ENCODE measurements around the gene EMC6. TPM values are rescaled to one million over a fixed set of nuclear protein-coding genes. Genes with fewer than 3 reads are reported as not detected.

EMC6 gene
- total RNA-seq, 2 donors from 2014 or later = 12.7 to 31.8 TPM

DNA sequence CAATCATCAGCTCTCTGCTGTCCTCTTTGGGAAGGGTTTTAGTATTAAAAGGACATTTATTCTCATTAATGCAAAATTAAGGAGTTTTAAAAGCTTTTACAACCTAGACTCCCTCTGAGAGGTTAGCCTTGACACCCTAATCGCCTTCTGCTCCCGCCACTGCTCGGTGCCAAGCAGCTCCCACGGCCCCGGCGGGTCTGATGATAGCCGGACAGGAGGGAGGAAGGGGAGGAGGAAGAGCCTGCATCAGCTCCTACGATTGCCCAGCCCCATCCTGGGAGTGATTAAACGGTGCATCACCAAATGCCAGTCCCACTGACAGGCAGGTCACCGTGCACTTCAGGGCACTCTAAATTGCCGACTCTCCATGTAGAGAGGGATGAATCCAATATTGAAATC is 40.8 kb upstream of the EMC6 start:
- peaks cover 7 to 9% of the 10 kb centered on the region in 2 donors for H3K36me3 ChIP-seq
- 84% methylated on average over 11 of the region's 11 CpGs for WGBS

DNA sequence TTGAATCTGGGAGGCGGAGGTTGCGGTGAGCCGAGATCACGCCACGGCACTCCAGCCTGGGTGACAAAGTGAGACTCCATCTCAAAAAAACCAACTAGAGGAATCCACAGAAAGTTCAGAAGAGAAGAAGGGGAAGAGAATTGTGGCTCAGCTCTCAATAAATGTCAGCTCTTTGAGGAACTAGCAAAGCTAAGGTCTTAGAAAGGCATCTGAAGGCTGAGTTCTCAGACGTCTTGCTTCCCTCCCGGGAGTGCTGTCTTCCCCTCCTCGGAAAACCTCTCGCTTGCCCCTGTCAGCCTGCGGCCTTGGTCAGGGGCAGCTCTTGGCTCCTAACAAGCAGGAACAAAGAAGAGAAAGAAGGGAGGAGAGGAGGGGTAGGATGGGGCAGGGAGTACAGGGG is 37.8 kb upstream of the EMC6 start:
- no peak for DNase-seq (ENCODE audit: low spot score)
- no peaks in the 10 kb centered on the region for H3K36me3 ChIP-seq
- intact Hi-C loops (cut with DNase I) = no loop called here
- H3K27ac ChIP-seq = no peak overlapping the region
- no peaks in the 10 kb centered on the region for H3K4me1 ChIP-seq (replicated peaks)
- no peak overlapping the region for H3K4me3 ChIP-seq
- 89% methylated on average over 10 of the region's 10 CpGs for WGBS
- H3K27me3 ChIP-seq (replicated peaks; ENCODE audit: insufficient read depth) = no peaks in the 10 kb centered on the region
- TF ChIP-seq POLR2A (IDR thresholded peaks at IDR 0.05) = no peak
- no peak for TF ChIP-seq POLR2AphosphoS5 (IDR thresholded peaks at IDR 0.05)
- TF ChIP-seq CTCF (IDR thresholded peaks at IDR 0.05) = no peak
- no peaks in the 10 kb centered on the region for H3K9me3 ChIP-seq

More for the DNA sequence above, 40.8 kb upstream of the EMC6 start:
- intact Hi-C loops (cut with DNase I) = no loop called here
- no peaks in the 10 kb centered on the region for H3K4me1 ChIP-seq (replicated peaks)
- H3K27me3 ChIP-seq (replicated peaks; ENCODE audit: insufficient read depth) = no peaks in the 10 kb centered on the region
- no peaks in the 10 kb centered on the region for H3K9me3 ChIP-seq
- DNase-seq (ENCODE audit: low spot score) = no peak
- TF ChIP-seq CTCF (IDR thresholded peaks at IDR 0.05) (no peak), POLR2A (IDR thresholded peaks at IDR 0.05) (no peak), POLR2AphosphoS5 (IDR thresholded peaks at IDR 0.05) (no peak)
- H3K4me3 ChIP-seq = no peak overlapping the region
- H3K27ac ChIP-seq = no peak overlapping the region

DNA sequence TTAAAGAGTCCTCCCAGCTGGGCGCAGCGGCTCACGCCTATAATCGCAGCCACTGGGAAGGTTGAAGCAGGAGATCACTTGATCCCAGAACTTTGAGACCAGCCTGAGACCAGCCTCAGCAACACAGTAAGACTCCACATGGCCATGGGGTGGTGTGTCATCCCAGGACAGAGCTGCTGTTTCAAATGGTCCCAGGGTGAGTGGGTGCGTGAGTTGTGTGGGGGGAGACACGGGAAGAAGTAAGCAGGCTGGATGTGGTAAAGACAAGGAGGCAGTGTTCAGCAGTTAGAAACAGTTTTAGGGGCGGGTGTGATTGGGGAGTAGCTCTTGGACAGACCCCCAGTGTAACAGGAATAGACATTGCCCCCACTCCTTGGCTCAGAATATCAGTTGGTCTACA is 36.3 kb upstream of the EMC6 start:
- intact Hi-C loops (cut with DNase I) = no loop called here
- Histone ChIP-seq H3K4me1 (replicated peaks) (no peaks in the 10 kb centered on the region), H3K36me3 (no peaks in the 10 kb centered on the region), H3K9me3 (no peaks in the 10 kb centered on the region), H3K27ac (no peak overlapping the region), H3K4me3 (no peak overlapping the region), H3K27me3 (replicated peaks; ENCODE audit: insufficient read depth) (no peaks in the 10 kb centered on the region)
- TF ChIP-seq CTCF (IDR thresholded peaks at IDR 0.05) (no peak), POLR2AphosphoS5 (IDR thresholded peaks at IDR 0.05) (no peak), POLR2A (IDR thresholded peaks at IDR 0.05) (no peak)
- WGBS = 96% methylated on average over 7 of the region's 7 CpGs
- DNase-seq (ENCODE audit: low spot score) = no peak

DNA sequence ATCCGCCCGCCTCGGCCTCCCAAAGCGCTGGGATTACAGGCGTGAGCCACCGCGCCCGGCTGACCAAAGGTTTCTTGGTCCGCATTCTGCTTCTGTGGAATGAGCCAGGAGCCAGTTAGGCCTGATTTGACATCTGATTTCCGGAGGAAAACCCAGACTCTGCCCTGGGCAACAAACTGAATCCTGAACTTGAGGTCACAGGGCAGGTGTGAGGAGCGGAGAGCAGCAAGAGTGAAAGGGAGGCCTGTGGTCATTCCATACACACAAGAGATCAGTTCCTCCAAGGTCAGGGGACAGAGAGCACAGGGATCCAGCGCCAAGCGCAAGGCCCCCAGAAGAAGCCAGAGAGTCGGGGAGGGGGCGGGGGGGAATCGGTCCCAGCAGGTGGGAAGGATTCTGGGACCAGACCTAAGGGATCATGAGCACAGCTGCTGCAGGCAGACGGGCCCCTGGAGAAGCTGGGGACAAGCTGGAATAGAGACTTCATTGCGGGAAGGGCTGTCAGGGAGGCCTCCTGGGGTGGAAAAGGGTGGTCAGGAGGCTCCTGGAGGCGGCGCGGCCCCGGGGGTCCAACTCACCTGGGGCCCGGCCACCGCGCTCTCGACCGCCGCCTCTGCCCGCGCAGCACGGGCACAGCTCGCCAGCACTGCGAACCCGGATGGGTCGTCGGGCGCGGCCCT is 33.0 kb upstream of the EMC6 start:
- Histone ChIP-seq H3K4me3 (peak overlapping the region; percentile 97 to 98), H3K36me3 (no peaks in the 10 kb centered on the region), H3K27me3 (replicated peaks; ENCODE audit: insufficient read depth) (no peaks in the 10 kb centered on the region), H3K4me1 (replicated peaks) (no peaks in the 10 kb centered on the region), H3K27ac (peak overlapping the region; percentile 96 to 99), H3K9me3 (no peaks in the 10 kb centered on the region)
- WGBS = 21% methylated on average over 38 of the region's 38 CpGs
- no peak for DNase-seq (ENCODE audit: low spot score)
- TF ChIP-seq POLR2AphosphoS5 (IDR thresholded peaks at IDR 0.05) = no peak
- intact Hi-C loops (cut with DNase I) = loop anchor here (1.0 kb wide), 1 partner anchor 33 kb away; the partner anchor contains the start of genes EMC6 and TAX1BP3

- peak within 1 kb of the TSS; percentile 96 to 99 for H3K27ac ChIP-seq
- H3K27me3 ChIP-seq (replicated peaks; ENCODE audit: insufficient read depth) = no peaks in the 10 kb centered on the region
- under 1% methylated on average over 54 of the region's 68 CpGs for WGBS
- intact Hi-C loops (cut with DNase I) = loop anchor here (1.0 kb wide), 1 partner anchor 32 kb away; the partner anchor contains the start of genes EMC6 and TAX1BP3
- TF ChIP-seq CTCF (IDR thresholded peaks at IDR 0.05) = no peak
- TF ChIP-seq POLR2AphosphoS5 (IDR thresholded peaks at IDR 0.05) = peak; percentile 84
- TF ChIP-seq POLR2A (IDR thresholded peaks at IDR 0.05) = peak; percentile 91
- H3K4me1 ChIP-seq (replicated peaks) = no peaks in the 10 kb centered on the region
- no peaks in the 10 kb centered on the region for H3K36me3 ChIP-seq
- no peaks in the 10 kb centered on the region for H3K9me3 ChIP-seq
- DNase-seq (ENCODE audit: low spot score) = peak; percentile 97
- H3K4me3 ChIP-seq = peak within 1 kb of the TSS; percentile 97 to 98
Observed at GRCh38 chr17:3636154-3636907, 32.3 kb upstream of the EMC6 start, which contains the start of the genes CTNS and SHPK. Gene CTNS, plus strand, starts transcription at chr17:3636760. Its CDS starts 3,447 bp downstream, at chr17:3640207. Gene SHPK, minus strand, starts transcription at chr17:3636250. Its CDS starts 31 bp downstream, at chr17:3636219.
